WTC11 (cell line): Measurements from ENCODE around the gene CTNND2. TPM values are rescaled to one million over a fixed set of nuclear protein-coding genes. Genes with fewer than 3 reads are reported as not detected.

Experiments
- ATAC-seq: fragments of 200-7000 bp; cut with Tn5 transposase; 2 replicates; pipeline ENCODE4 v1.10.0; 2021; ENCODE audit warnings: mild to moderate bottlenecking, moderate library complexity
- CTCF ChIA-PET: fragments of 300-600 bp; sonication (Branson Sonifier 250); formaldehyde crosslinking; loops from one replicate; lab custom pipeline; 2021; ENCODE audit warnings: antibody characterized with exemption; lab: Charles Lee
- POLR2A ChIA-PET: fragments of 350-600 bp; sonication (Branson Sonifier 250); formaldehyde crosslinking; loops from one replicate; lab custom pipeline; 2021; ENCODE audit warnings: antibody characterized with exemption; lab: Charles Lee
- DNase-seq: peaks from one replicate; pipeline ENCODE4 v3.0.0; 2021; ENCODE audit warnings: low spot score
- H3K27ac Mint-ChIP-seq: 2 replicates; pipeline ENCODE4 v1.8.0; 2021; ENCODE audit warnings: mixed read lengths
- H3K27me3 Mint-ChIP-seq: 2 replicates; pipeline ENCODE4 v1.8.0; 2021; ENCODE audit warnings: low read depth, mild to moderate bottlenecking, moderate library complexity, mixed read lengths
- H3K36me3 Mint-ChIP-seq: 2 replicates; pipeline ENCODE4 v1.8.0; 2021; ENCODE audit warnings: mixed read lengths
- H3K4me1 Mint-ChIP-seq: 2 replicates; pipeline ENCODE4 v1.8.0; 2022; ENCODE audit warnings: mixed read lengths
- H3K4me3 Mint-ChIP-seq: 2 replicates; pipeline ENCODE4 v1.8.0; 2021; ENCODE audit warnings: mild to moderate bottlenecking, moderate library complexity, mixed read lengths
- H3K9me3 Mint-ChIP-seq: 2 replicates; pipeline ENCODE4 v1.8.0; 2021; ENCODE audit warnings: mixed read lengths
- CREB1 ChIP-seq: sonication (generic); formaldehyde crosslinking; IDR thresholded peaks from 2 replicates; pipeline ENCODE4 v1.8.0; 2023; ENCODE audit warnings: mild to moderate bottlenecking, missing genetic modification reagents
- EMX1 ChIP-seq: fragments of 250-450 bp; sonication (Bioruptor Pico); IDR thresholded peaks from 2 replicates; pipeline ENCODE4 v1.8.0; 2021; ENCODE audit warnings: mild to moderate bottlenecking
- ETV6 ChIP-seq: sonication (generic); formaldehyde crosslinking; IDR thresholded peaks from 2 replicates; pipeline ENCODE4 v1.8.1; 2022; ENCODE audit warnings: mild to moderate bottlenecking, missing genetic modification reagents
- FOXK1 ChIP-seq: sonication (generic); formaldehyde crosslinking; IDR thresholded peaks from 2 replicates; pipeline ENCODE4 v1.8.0; 2022; ENCODE audit warnings: mild to moderate bottlenecking, moderate library complexity, missing genetic modification reagents
- GABPB1 ChIP-seq: sonication (generic); formaldehyde crosslinking; IDR thresholded peaks from 2 replicates; pipeline ENCODE4 v1.8.1; 2023; ENCODE audit warnings: mild to moderate bottlenecking, missing genetic modification reagents
- GRHL2 ChIP-seq: fragments of 250-450 bp; sonication (Bioruptor Pico); IDR thresholded peaks from 2 replicates; pipeline ENCODE4 v1.8.0; 2022; ENCODE audit warnings: mild to moderate bottlenecking, moderate library complexity; ENCODE audit not compliant: insufficient replicate concordance, severe bottlenecking
- GTF2I ChIP-seq: fragments of 250-450 bp; sonication (Bioruptor Pico); conservative IDR thresholded peaks from 2 replicates; pipeline ENCODE4 v1.4.0; 2021; ENCODE audit warnings: mild to moderate bottlenecking
- JAZF1 ChIP-seq: fragments of 250-450 bp; sonication (Bioruptor Pico); IDR thresholded peaks from 2 replicates; pipeline ENCODE4 v1.9.0; 2021; ENCODE audit warnings: moderate library complexity, mild to moderate bottlenecking, inconsistent platforms
- JUN ChIP-seq: sonication (generic); formaldehyde crosslinking; IDR thresholded peaks from 2 replicates; pipeline ENCODE4 v1.8.0; 2023; ENCODE audit warnings: mild to moderate bottlenecking, missing genetic modification reagents
- KAT7 ChIP-seq: sonication (generic); formaldehyde crosslinking; IDR thresholded peaks from 2 replicates; pipeline ENCODE4 v1.8.1; 2023; ENCODE audit warnings: missing genetic modification reagents, mild to moderate bottlenecking, borderline replicate concordance
- MXD4 ChIP-seq: fragments of 250-450 bp; sonication (Bioruptor Pico); IDR thresholded peaks from 2 replicates; pipeline ENCODE4 v1.8.0; 2021; ENCODE audit warnings: mild to moderate bottlenecking, moderate library complexity, borderline replicate concordance
- SOX15 ChIP-seq: fragments of 250-450 bp; sonication (Bioruptor Pico); IDR thresholded peaks from 2 replicates; pipeline ENCODE4 v1.9.0; 2021; ENCODE audit warnings: mild to moderate bottlenecking
- ZNF138 ChIP-seq: sonication (generic); formaldehyde crosslinking; conservative IDR thresholded peaks from 2 replicates; pipeline ENCODE4 v1.8.1; 2022; ENCODE audit warnings: mild to moderate bottlenecking, moderate library complexity, missing genetic modification reagents
- ZNF671 ChIP-seq: fragments of 250-450 bp; sonication (Bioruptor Pico); IDR thresholded peaks from 2 replicates; pipeline ENCODE4 v1.8.0; 2021; ENCODE audit warnings: mild to moderate bottlenecking
- total RNA-seq: library from RNA; stranded (reverse); gene quantifications from 3 replicates; pipeline ENCODE4 v1.2.3, GENCODE V29; 2021
- TF ChIP-seq, protein P1 (sequence below): sonication (generic); formaldehyde crosslinking; IDR thresholded peaks from 2 replicates; pipeline ENCODE4 v1.8.1; 2022; ENCODE audit warnings: mild to moderate bottlenecking, missing genetic modification reagents, moderate library complexity, borderline replicate concordance
- TF ChIP-seq, protein P2 (sequence below): sonication (generic); formaldehyde crosslinking; IDR thresholded peaks from 2 replicates; pipeline ENCODE4 v1.8.1; 2023; ENCODE audit warnings: mild to moderate bottlenecking, missing genetic modification reagents, moderate library complexity
- TF ChIP-seq, protein P3 (sequence below): sonication (generic); formaldehyde crosslinking; IDR thresholded peaks from 2 replicates; pipeline ENCODE4 v1.8.1; 2022; ENCODE audit warnings: missing genetic modification reagents, borderline replicate concordance
- TF ChIP-seq, protein P4 (sequence below): fragments of 250-450 bp; sonication (Bioruptor Pico); IDR thresholded peaks from 2 replicates; pipeline ENCODE4 v2.1.2; 2022; ENCODE audit warnings: mild to moderate bottlenecking, moderate library complexity
- TF ChIP-seq, protein P5 (sequence below): fragments of 250-450 bp; sonication (Bioruptor Pico); IDR thresholded peaks from 2 replicates; pipeline ENCODE4 v1.9.0; 2021; ENCODE audit warnings: moderate library complexity, mild to moderate bottlenecking, inconsistent platforms, borderline replicate concordance
- TF ChIP-seq, protein P6 (sequence below): sonication (generic); formaldehyde crosslinking; IDR thresholded peaks from 2 replicates; pipeline ENCODE4 v1.8.0; 2022; ENCODE audit warnings: missing genetic modification reagents
- TF ChIP-seq, protein P7 (sequence below): sonication (generic); formaldehyde crosslinking; IDR thresholded peaks from 2 replicates; pipeline ENCODE4 v1.8.0; 2023; ENCODE audit warnings: missing genetic modification reagents

Gene CTNND2
- total RNA-seq, 1 experiment from 2014 or later = 11.9 TPM

DNA sequence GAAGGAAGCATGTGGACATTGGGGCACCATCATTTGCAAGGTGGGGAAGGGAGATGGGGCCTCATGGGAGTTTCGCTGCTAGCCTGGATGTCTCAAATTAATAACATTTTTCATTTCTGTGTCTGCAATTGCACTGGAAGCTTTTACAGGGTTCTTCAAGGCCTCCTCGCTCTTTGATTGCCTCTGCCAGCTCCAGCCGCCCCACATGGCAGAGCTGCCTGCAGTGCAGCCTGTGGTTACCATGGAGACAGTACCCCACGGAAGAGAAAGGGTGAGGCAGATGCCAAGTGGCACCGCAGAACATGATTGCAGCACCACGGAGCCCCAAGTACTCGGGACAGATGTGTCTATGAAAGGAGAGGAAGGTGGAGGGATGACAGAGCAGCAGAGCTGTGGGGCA lies 25.4 kb downstream of the CTNND2 start (continued):
- no peak for TF ChIP-seq EMX1 (CRISPR knock-in tag)

DNA sequence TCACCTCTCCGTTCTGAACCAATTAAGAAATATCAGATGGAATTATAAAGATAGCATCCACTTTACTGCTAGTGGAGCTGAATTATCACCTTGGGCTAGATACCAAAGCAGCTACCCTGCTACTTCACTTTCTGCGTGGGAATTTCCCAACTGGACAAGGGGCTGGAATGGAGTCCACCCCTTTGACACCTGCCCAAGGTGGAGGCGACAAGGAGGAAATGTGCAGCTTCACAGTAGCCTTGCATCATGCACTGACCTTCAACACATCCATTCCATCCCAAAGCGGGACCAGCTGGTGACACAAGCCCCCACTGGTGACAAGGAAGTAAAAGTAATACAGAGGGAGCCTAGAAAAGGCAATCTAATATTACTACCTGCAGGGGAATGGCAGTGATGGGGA lies 30.7 kb downstream of the CTNND2 start:
- DNase-seq (no peak), ATAC-seq (no peak)
- TF ChIP-seq, protein P1, sequence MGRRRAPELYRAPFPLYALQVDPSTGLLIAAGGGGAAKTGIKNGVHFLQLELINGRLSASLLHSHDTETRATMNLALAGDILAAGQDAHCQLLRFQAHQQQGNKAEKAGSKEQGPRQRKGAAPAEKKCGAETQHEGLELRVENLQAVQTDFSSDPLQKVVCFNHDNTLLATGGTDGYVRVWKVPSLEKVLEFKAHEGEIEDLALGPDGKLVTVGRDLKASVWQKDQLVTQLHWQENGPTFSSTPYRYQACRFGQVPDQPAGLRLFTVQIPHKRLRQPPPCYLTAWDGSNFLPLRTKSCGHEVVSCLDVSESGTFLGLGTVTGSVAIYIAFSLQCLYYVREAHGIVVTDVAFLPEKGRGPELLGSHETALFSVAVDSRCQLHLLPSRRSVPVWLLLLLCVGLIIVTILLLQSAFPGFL = no peak
- TF ChIP-seq GTF2I (CRISPR knock-in tag) (no peak), MXD4 (no peak), ZNF138 (CRISPR knock-in tag) (no peak), ETV6 (no peak), ZNF671 (CRISPR knock-in tag) (no peak), EMX1 (CRISPR knock-in tag) (no peak), GRHL2 (no peak), SOX15 (CRISPR knock-in tag) (no peak), JUN (CRISPR knock-in tag) (no peak), JAZF1 (CRISPR knock-in tag) (no peak)
- TF ChIP-seq, protein P2, sequence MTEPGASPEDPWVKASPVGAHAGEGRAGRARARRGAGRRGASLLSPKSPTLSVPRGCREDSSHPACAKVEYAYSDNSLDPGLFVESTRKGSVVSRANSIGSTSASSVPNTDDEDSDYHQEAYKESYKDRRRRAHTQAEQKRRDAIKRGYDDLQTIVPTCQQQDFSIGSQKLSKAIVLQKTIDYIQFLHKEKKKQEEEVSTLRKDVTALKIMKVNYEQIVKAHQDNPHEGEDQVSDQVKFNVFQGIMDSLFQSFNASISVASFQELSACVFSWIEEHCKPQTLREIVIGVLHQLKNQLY (CRISPR knock-in tag) = no peak
- TF ChIP-seq, protein P3, sequence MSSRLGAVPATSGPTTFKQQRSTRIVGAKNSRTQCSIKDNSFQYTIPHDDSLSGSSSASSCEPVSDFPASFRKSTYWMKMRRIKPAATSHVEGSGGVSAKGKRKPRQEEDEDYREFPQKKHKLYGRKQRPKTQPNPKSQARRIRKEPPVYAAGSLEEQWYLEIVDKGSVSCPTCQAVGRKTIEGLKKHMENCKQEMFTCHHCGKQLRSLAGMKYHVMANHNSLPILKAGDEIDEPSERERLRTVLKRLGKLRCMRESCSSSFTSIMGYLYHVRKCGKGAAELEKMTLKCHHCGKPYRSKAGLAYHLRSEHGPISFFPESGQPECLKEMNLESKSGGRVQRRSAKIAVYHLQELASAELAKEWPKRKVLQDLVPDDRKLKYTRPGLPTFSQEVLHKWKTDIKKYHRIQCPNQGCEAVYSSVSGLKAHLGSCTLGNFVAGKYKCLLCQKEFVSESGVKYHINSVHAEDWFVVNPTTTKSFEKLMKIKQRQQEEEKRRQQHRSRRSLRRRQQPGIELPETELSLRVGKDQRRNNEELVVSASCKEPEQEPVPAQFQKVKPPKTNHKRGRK (CRISPR knock-in tag) = no peak
- TF ChIP-seq, protein P4, sequence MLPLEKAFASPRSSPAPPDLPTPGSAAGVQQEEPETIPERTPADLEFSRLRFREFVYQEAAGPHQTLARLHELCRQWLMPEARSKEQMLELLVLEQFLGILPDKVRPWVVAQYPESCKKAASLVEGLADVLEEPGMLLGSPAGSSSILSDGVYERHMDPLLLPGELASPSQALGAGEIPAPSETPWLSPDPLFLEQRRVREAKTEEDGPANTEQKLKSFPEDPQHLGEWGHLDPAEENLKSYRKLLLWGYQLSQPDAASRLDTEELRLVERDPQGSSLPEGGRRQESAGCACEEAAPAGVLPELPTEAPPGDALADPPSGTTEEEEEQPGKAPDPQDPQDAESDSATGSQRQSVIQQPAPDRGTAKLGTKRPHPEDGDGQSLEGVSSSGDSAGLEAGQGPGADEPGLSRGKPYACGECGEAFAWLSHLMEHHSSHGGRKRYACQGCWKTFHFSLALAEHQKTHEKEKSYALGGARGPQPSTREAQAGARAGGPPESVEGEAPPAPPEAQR (CRISPR knock-in tag) = no peak
- TF ChIP-seq, protein P5, sequence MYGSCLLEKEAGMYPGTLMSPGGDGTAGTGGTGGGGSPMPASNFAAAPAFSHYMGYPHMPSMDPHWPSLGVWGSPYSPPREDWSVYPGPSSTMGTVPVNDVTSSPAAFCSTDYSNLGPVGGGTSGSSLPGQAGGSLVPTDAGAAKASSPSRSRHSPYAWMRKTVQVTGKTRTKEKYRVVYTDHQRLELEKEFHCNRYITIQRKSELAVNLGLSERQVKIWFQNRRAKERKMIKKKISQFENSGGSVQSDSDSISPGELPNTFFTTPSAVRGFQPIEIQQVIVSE (CRISPR knock-in tag) = no peak
- Mint-ChIP-seq H3K27me3 (no peaks in the 10 kb centered on the region), H3K4me1 (peaks cover 4% of the 10 kb centered on the region; the same call in 1 of the 2 replicates), H3K4me3 (no peak overlapping the region), H3K27ac (no peak overlapping the region), H3K36me3 (no peaks in the 10 kb centered on the region; the same call in 1 of the 2 replicates), H3K9me3 (peaks cover 9% of the 10 kb centered on the region)
- ChIA-PET CTCF (no interaction called here), POLR2A (no interaction called here)

DNA sequence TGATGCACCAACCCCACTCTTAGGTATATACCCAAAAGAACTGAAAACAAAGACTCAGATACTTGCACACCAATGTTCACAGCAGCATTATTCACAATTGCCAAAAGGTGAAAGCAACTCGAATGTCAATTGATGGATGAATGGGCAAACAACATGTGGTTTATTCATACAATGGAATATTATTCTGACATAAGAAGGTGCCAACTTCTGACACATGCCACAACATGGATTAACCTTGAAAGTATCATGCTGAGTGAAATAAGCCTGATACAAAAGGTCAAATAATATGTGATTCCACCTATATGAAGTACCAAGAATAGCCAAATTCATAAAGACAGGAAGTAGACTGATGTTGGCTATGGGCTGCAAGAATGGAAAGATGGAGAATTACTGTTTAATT lies 35.0 kb downstream of the CTNND2 start:
- Mint-ChIP-seq H3K9me3 (peaks cover 13% of the 10 kb centered on the region), H3K36me3 (no peaks in the 10 kb centered on the region; the same call in 1 of the 2 replicates), H3K27me3 (no peaks in the 10 kb centered on the region), H3K4me3 (no peak overlapping the region), H3K4me1 (peaks cover 4% of the 10 kb centered on the region; the same call in 1 of the 2 replicates), H3K27ac (no peak overlapping the region)
- no peak for ATAC-seq
- no peak for DNase-seq
- ChIA-PET POLR2A (no interaction called here), CTCF (no interaction called here)
- no peak for TF ChIP-seq ZNF138 (CRISPR knock-in tag)
- TF ChIP-seq, protein P6, sequence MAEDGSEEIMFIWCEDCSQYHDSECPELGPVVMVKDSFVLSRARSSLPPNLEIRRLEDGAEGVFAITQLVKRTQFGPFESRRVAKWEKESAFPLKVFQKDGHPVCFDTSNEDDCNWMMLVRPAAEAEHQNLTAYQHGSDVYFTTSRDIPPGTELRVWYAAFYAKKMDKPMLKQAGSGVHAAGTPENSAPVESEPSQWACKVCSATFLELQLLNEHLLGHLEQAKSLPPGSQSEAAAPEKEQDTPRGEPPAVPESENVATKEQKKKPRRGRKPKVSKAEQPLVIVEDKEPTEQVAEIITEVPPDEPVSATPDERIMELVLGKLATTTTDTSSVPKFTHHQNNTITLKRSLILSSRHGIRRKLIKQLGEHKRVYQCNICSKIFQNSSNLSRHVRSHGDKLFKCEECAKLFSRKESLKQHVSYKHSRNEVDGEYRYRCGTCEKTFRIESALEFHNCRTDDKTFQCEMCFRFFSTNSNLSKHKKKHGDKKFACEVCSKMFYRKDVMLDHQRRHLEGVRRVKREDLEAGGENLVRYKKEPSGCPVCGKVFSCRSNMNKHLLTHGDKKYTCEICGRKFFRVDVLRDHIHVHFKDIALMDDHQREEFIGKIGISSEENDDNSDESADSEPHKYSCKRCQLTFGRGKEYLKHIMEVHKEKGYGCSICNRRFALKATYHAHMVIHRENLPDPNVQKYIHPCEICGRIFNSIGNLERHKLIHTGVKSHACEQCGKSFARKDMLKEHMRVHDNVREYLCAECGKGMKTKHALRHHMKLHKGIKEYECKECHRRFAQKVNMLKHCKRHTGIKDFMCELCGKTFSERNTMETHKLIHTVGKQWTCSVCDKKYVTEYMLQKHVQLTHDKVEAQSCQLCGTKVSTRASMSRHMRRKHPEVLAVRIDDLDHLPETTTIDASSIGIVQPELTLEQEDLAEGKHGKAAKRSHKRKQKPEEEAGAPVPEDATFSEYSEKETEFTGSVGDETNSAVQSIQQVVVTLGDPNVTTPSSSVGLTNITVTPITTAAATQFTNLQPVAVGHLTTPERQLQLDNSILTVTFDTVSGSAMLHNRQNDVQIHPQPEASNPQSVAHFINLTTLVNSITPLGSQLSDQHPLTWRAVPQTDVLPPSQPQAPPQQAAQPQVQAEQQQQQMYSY (CRISPR knock-in tag) = no peak
- TF ChIP-seq JAZF1 (CRISPR knock-in tag) = no peak
- TF ChIP-seq, protein P7, sequence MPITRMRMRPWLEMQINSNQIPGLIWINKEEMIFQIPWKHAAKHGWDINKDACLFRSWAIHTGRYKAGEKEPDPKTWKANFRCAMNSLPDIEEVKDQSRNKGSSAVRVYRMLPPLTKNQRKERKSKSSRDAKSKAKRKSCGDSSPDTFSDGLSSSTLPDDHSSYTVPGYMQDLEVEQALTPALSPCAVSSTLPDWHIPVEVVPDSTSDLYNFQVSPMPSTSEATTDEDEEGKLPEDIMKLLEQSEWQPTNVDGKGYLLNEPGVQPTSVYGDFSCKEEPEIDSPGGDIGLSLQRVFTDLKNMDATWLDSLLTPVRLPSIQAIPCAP = no peak
- TF ChIP-seq CREB1 = no peak
- no peak for TF ChIP-seq GABPB1 (CRISPR knock-in tag)
- TF ChIP-seq, protein P3 (CRISPR knock-in tag) = no peak
- TF ChIP-seq, protein P5 (CRISPR knock-in tag) = no peak
- no peak for TF ChIP-seq KAT7
- no peak for TF ChIP-seq FOXK1 (CRISPR knock-in tag)
